Hepatocyte (in vitro differentiated cells): ENCODE measurements around the gene ANO2. TPM values are rescaled to one million over a fixed set of nuclear protein-coding genes. Genes with fewer than 3 reads are reported as not detected.

Experiments
- DNase-seq: peaks from one replicate; pipeline ENCODE4 v3.0.0-alpha.2; 2016; ENCODE audit warnings: low spot score
- H2AFZ ChIP-seq: fragments of 200-600 bp; sonication (generic); 2 replicates; pipeline ENCODE4 v1.6.0; 2016; ENCODE audit warnings: antibody characterized with exemption, mild to moderate bottlenecking
- H3K27ac ChIP-seq: fragments of 200-600 bp; sonication (generic); 2 replicates; pipeline ENCODE4 v1.5.1; 2016; ENCODE audit warnings: mild to moderate bottlenecking
- H3K27me3 ChIP-seq: fragments of 200-600 bp; sonication (generic); 2 replicates; pipeline ENCODE4 v1.6.1; 2016
- H3K36me3 ChIP-seq: fragments of 200-600 bp; sonication (generic); replicated peaks from 2 replicates; pipeline ENCODE4 v1.5.1; 2016; ENCODE audit warnings: low read depth; ENCODE audit not compliant: insufficient read depth
- H3K4me1 ChIP-seq: fragments of 200-600 bp; sonication (generic); 2 replicates; pipeline ENCODE4 v1.5.1; 2016; ENCODE audit warnings: mild to moderate bottlenecking, moderate library complexity; ENCODE audit not compliant: insufficient read depth
- H3K4me2 ChIP-seq: fragments of 200-600 bp; sonication (generic); 2 replicates; pipeline ENCODE4 v1.6.0; 2016
- H3K4me3 ChIP-seq: fragments of 200-600 bp; sonication (generic); 2 replicates; pipeline ENCODE4 v1.5.1; 2016; ENCODE audit warnings: mild to moderate bottlenecking
- H3K79me2 ChIP-seq: fragments of 200-600 bp; sonication (generic); 2 replicates; pipeline ENCODE4 v1.6.0; 2017; ENCODE audit warnings: mild to moderate bottlenecking
- H3K9me2 ChIP-seq: fragments of 200-600 bp; sonication (generic); replicated peaks from 2 replicates; pipeline ENCODE4 v1.6.0; 2017; ENCODE audit warnings: mild to moderate bottlenecking; ENCODE audit not compliant: insufficient read depth
- H3K9me3 ChIP-seq: fragments of 200-600 bp; sonication (generic); 2 replicates; pipeline ENCODE4 v1.5.1; 2016; ENCODE audit warnings: low read depth, mild to moderate bottlenecking
- H4K20me1 ChIP-seq: fragments of 200-600 bp; sonication (generic); 2 replicates; pipeline ENCODE4 v1.6.0; 2016; ENCODE audit warnings: mild to moderate bottlenecking; ENCODE audit not compliant: insufficient read depth, poor library complexity, severe bottlenecking
- EZH2 ChIP-seq: fragments of 200-600 bp; sonication (generic); IDR thresholded peaks from 2 replicates; pipeline ENCODE4 v1.6.1; 2016; ENCODE audit warnings: antibody characterized with exemption, mild to moderate bottlenecking, borderline replicate concordance
- EZH2phosphoT487 ChIP-seq: fragments of 200-600 bp; sonication (generic); IDR thresholded peaks from one replicate; pipeline ENCODE4 v1.6.1; 2018; ENCODE audit warnings: antibody characterized with exemption, mild to moderate bottlenecking, low read depth, moderate library complexity; ENCODE audit not compliant: unreplicated experiment, severe bottlenecking
- WGBS: methylation state at CpG from one replicate; pipeline ENCODE4 v1.1.6; 2016; ENCODE audit warnings: low lambda C conversion rate; ENCODE audit errors: missing lambda C conversion rate; 5-methylcytosine and 5-hydroxymethylcytosine counted together
- polyA plus RNA-seq: library from polyadenylated mRNA; unstranded; fragments of >200 nt; fragmentation: Nextera tagmentation; extraction: Ambion mirVana; gene quantifications from 2 replicates; pipeline ENCODE4 v1.2.1, GENCODE V29; 2016
- total RNA-seq: library from RNA; depleted of rRNA; stranded (reverse); fragments of >200 nt; gene quantifications from 2 replicates; pipeline ENCODE4 v1.2.3, GENCODE V29; 2014
- TF ChIP-seq, protein P1 (sequence below): fragments of 200-600 bp; sonication (generic); IDR thresholded peaks from 2 replicates; pipeline ENCODE4 v1.5.1; 2016; ENCODE audit warnings: antibody characterized with exemption, mild to moderate bottlenecking; ENCODE audit not compliant: poor library complexity

The ANO2 gene
- total and polyA plus RNA-seq, 2 experiments from 2014 or later = 1.0 to 1.9 TPM

DNA sequence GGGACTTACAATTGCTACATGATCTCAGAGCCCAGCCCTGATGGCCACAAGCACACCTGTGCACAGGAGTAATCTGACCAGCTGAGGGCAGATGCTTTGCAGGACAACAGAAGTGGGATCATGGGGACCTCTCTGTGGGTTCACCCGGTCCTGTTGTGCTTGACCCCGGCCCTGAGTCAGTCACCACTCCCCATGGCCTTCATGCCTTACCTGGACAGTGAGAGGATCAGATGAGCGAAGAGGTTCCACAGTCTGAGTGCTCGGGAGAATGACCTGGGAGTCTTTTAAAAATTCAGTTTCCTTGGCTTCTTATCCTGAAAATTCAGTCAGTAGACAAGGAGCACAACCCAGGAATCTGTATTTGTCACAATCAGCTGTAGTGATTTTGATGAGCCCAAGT lies 425.0 kb downstream of the ANO2 start:
- H3K79me2 ChIP-seq = no peaks in the 10 kb centered on the region
- H3K4me1 ChIP-seq = peaks cover 14% of the 10 kb centered on the region
- no peak overlapping the region for H3K4me3 ChIP-seq
- no peak overlapping the region for H2AFZ ChIP-seq
- H3K9me3 ChIP-seq = no peaks in the 10 kb centered on the region
- no peaks in the 10 kb centered on the region for H3K27me3 ChIP-seq
- no peaks in the 10 kb centered on the region for H3K9me2 ChIP-seq
- 87% methylated on average over 4 of the region's 4 CpGs for WGBS
- H3K4me2 ChIP-seq = no peak overlapping the region
- TF ChIP-seq, protein P1, sequence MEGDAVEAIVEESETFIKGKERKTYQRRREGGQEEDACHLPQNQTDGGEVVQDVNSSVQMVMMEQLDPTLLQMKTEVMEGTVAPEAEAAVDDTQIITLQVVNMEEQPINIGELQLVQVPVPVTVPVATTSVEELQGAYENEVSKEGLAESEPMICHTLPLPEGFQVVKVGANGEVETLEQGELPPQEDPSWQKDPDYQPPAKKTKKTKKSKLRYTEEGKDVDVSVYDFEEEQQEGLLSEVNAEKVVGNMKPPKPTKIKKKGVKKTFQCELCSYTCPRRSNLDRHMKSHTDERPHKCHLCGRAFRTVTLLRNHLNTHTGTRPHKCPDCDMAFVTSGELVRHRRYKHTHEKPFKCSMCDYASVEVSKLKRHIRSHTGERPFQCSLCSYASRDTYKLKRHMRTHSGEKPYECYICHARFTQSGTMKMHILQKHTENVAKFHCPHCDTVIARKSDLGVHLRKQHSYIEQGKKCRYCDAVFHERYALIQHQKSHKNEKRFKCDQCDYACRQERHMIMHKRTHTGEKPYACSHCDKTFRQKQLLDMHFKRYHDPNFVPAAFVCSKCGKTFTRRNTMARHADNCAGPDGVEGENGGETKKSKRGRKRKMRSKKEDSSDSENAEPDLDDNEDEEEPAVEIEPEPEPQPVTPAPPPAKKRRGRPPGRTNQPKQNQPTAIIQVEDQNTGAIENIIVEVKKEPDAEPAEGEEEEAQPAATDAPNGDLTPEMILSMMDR = no peak
- TF ChIP-seq EZH2phosphoT487 (no peak), EZH2 (no peak)
- H4K20me1 ChIP-seq = no peaks in the 10 kb centered on the region
- H3K27ac ChIP-seq = no peak overlapping the region
- DNase-seq = no peak
- no peaks in the 10 kb centered on the region for H3K36me3 ChIP-seq

DNA sequence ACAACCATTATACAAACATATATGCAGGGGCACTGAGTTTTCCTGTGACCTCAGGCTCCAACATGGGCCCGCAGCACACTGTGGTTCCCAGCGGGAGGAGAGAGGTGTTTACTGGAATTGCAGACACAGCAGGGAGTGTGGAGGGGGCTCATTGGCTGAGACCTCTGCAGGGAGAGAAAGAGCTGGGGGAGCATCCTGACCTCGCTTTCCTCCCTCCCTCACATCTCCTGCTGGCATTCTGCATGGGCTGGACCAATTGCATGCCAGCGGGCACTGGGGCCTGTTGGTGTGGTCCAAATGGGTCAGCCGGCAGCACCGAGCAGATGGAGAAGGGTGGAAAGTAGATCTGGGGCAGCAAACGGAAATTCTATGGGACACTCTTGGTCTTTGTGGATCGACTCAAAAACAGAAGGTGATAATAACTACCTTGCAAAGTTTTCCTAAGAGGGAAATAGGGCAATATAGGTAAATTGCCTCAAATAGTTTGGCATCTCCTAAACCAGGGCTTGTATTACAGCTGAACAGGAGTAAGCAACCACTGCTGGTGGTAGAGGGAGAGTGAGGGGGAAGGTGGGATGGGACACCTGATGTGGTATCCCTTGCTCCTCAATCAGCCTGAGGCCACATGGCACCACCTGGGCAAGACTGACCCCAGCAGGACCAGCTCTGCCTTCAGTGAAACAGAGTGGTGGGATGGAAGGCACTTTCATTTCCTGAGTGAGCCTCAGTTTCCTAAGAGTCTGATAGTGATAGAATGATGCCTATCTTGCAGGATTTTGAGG lies 426.3 kb downstream of the ANO2 start:
- H3K9me2 ChIP-seq = no peaks in the 10 kb centered on the region
- 85% methylated on average over 8 of the region's 8 CpGs for WGBS
- no peak overlapping the region for H2AFZ ChIP-seq
- H3K4me3 ChIP-seq = no peak overlapping the region
- H3K4me1 ChIP-seq = peaks cover 14% of the 10 kb centered on the region
- H3K36me3 ChIP-seq = no peaks in the 10 kb centered on the region
- no peaks in the 10 kb centered on the region for H3K9me3 ChIP-seq
- H3K4me2 ChIP-seq = no peak overlapping the region
- no peak for DNase-seq
- no peak for TF ChIP-seq EZH2phosphoT487
- TF ChIP-seq EZH2 = no peak
- TF ChIP-seq, protein P1 = no peak
- H3K27ac ChIP-seq = no peak overlapping the region
- H3K79me2 ChIP-seq = no peaks in the 10 kb centered on the region
- H3K27me3 ChIP-seq = no peaks in the 10 kb centered on the region
- H4K20me1 ChIP-seq = no peaks in the 10 kb centered on the region

DNA sequence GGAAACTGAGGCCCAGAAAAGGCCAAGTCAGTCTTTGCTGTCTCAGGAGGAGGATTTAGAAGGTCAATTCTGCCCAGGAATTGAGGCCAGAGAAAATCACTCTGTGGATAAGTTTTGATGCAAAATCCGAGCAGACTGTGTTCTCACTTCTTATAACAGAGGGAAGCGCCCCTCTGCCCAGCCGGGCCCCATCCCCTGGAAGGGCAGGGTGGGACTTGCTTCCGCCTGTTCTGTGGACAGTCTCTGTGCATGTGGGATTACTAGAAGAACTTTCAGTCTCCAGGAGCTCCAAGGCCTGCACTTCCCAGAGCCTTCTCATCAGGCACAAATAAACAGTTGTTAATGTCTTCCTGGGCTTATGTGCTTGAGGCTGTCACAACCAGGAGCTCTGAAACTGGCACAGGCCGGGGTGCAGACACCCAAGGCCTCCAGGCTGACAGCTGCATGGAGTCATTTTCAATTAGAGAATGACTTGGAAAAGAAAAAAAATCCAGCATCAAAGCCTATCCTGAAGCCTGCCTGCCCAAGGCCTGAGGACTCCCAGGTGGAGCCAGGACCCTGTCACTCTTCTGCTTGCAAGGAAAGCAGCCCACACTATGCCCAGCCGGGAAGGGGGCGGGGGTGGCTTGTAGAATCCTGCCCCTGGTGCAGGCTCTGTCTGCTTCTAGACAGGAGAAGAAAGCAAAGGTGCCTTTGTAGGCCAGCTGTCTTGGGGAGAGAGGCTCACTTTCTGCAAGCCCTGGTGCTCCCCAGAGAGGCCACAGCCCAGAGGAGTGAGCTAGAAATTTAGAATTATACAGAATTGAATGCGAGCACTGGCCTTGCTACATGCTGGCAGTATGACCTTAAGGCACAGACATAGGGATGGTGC lies 428.5 kb downstream of the ANO2 start:
- DNase-seq = no peak
- H2AFZ ChIP-seq = no peak overlapping the region

More for the DNA sequence above, 428.5 kb downstream of the ANO2 start:
- Histone ChIP-seq H3K27me3 (no peaks in the 10 kb centered on the region), H4K20me1 (no peaks in the 10 kb centered on the region), H3K4me2 (no peak overlapping the region), H3K36me3 (no peaks in the 10 kb centered on the region), H3K79me2 (no peaks in the 10 kb centered on the region), H3K4me1 (peaks cover 14% of the 10 kb centered on the region), H3K9me2 (no peaks in the 10 kb centered on the region), H3K27ac (no peak overlapping the region), H3K9me3 (no peaks in the 10 kb centered on the region), H3K4me3 (no peak overlapping the region)
- no peak for TF ChIP-seq EZH2
- no peak for TF ChIP-seq EZH2phosphoT487
- TF ChIP-seq, protein P1 = no peak
- WGBS = 78% methylated on average over 8 of the region's 8 CpGs
